Measurements from ENCODE around the gene YKT6.
"Not testable (repeated sequence)": the region's sequence is repeated elsewhere in the genome, so short reads cannot be mapped to it uniquely, and the experiment has no call there.

YKT6 gene

DNA sequence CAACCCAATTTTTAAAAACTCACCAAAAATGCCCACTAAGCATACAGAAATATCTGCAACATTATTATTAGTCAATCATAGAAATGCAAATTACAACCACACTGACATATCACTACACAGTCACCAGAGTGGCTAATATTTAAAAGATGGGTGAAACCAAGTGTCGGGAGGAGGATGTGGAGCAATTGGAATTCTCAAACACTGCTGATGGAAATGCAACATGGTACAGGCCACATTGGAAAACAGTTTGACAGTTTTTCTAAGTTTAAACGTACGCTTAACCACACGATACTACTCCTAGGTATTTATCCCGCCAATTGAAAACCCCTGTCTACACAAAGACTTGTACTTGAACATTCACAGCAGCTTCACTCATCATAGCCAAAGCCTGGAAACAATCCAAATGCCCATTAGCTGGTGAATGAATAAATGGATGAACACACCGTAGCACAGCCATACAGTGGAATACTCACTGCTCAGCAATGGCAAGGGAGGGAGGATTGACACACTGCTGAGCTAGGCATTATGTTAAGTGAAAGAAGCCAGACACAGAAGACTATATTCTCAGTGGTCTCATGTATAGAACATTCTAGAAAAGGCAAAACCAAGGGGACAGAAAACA is 27.9 kb upstream of the YKT6 start:
- no peak for DNase-seq

DNA sequence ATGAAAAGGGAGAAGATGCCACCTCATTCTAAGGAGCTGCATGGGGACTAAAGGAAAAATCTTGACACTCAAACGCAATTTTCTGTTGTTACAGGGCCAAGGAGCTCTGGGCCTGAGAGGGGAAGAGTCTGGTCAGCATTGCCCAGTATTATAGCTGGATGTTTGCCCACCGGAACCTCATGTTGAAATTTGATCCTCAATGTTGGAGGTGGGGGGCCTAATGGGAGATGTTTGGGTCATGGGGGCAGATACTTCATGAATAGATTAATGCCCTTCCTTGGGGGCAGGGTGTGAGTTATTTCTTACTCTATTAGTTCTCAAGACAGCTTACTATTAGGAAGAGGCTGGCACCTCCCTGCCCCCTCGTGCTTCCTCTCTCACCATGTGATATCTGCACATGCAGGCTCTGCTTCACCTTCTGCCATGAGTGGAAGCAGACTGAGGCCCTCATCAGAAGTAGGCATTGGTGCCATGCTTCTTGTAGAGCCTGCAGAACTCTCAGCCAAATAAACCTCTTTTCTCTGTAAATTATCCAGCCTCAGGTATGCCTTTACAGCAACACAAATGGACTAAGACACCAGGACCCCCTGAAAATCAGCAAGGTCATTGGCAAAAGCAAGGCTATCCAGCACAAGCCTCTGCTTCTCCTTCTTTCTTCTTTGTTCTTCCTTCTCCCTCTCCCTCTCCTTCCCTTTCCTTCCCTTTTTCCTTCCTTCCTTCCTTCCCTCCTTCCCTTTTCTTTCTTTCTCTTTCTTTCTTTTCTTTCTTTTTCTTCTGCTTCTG is 26.7 kb upstream of the YKT6 start:
- no peak for DNase-seq

DNA sequence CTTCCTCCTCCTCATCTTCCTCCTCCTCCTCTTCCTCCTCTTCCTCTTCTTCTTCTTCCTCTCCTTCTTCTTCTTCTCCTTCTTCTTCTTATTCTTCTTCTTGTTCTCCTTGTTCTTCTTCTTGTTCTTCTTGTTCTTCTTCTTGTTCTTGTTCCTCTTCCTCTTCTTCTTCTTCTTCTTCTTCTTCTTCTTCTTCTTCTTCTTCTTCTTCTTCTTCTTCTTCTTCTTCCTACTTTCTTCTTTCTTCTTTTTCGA is 26.2 kb upstream of the YKT6 start:
- DNase-seq: not testable (repeated sequence)

DNA sequence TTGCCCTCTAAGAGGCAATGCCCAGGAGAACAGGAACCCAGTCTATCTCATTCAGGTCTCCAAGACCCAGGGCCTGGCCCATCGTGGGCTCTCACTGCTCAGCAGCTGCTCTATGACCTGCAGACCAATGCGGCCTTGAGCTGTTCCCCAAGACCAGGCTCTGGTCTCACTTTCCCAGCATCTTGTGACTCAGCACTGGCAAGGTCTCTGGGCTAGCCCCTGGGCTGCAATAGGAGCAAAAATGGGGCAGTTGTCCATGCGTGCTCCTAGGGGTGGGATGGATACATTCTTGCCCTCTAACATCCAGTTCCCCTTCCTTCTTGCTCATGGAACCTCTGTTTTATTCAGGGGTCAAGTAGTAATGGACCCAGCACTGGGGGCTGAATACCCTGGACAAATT is 25.0 kb upstream of the YKT6 start:
- DNase-seq: no peak

DNA sequence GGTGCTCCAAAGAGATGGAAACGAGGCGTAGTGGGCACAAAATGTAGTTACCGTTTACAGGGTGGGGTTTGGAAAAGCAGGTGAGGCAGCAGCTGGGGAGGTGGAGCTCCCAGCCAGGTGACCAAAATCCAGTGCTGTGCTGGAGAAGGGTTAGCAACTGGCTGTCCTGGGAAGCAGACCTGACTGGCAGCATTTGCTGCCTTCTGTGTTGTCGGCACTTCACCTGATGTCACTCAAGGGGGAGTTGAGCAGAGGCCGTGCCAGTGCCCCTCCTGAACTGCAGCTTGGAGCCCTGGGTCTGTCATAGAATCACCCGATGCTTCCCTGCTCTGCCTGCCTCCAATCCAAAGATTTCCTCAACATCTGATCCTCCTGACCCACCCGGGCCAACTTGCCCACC is 24.3 kb upstream of the YKT6 start:
- no peak for DNase-seq

DNA sequence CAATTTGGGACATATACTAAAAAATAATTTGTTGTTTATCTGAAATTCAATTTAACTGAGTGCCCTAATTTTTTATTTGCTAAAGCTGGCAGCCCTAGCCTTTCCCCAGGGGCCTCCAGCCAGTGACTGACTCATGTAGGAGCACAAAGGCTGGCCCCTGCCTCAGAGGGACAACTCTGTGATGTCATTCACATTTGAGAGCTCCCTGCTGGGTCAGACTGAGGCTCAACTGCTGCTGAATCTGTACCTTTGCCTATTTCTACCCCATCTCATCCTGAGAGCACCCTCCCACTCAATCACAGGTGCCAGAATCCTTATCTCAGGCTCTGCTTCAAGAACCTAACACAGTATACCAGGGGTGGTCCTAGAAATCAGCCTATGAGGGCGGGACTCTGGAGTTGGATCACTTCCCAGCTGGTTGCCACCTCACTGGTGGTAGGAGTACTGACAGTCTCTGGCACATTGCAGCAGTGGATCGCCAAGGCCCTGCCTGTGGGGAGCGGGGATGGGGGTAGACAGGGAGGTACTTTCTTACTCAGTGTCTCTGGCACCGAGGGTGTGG is 23.1 kb upstream of the YKT6 start:
- DNase-seq: no peak

DNA sequence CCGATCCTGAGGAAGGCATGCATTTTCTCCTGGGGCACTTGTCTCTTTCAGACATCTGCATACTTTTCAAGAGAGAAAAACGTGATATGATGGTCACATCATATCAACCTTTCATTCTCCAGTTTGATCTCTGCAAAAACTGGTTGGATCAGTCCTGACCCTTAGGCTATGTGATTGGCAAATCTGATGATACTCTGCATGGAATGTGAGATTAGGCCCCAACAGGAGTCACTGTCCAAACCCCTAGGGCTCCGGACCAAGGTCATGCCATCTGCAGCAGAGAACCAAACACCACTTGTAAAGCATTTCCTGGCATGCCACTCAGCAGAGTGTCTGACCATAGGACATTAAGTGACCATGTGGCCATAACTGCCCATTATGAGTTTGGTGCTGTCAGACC is 20.1 kb upstream of the YKT6 start:
- no peak for DNase-seq

DNA sequence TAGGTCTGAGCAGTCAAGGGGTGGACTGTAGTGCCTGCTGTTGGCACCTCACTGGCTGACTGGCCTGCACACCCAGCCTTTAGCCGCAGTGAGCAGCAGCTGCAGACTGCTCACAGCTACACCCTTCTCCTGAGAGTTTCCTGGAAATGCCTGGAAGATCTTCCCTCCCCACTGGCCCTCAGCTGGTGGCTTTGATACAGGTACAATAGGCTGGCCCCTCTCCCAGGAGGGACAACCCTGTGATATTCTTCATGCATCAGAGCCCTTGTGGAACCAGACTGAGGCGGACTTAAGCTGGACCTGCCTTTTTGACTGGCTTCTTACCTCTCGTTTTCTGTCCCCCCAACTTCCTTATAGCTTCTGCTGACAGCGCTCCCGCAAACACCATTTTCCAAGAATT is 18.0 kb upstream of the YKT6 start:
- no peak for DNase-seq

DNA sequence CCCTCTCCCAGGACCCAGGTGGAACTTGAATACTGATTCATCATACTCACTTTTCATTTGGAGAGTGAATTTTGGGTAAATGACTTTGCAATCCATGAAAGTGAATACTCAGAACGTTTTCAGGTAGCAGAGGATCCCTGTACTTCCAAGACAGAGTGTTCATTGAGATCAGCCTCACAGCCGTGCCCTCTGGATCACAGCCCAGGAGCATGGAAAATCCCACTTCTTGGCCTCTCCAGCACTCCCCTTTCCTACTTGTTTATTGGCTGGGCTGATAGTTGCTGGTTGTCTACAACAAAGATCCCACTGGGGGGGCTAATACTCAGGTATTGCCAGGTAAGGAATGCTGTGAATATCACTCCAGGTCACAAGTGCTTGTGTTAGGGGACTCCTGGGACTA is 17.4 kb upstream of the YKT6 start:
- no peak for DNase-seq

DNA sequence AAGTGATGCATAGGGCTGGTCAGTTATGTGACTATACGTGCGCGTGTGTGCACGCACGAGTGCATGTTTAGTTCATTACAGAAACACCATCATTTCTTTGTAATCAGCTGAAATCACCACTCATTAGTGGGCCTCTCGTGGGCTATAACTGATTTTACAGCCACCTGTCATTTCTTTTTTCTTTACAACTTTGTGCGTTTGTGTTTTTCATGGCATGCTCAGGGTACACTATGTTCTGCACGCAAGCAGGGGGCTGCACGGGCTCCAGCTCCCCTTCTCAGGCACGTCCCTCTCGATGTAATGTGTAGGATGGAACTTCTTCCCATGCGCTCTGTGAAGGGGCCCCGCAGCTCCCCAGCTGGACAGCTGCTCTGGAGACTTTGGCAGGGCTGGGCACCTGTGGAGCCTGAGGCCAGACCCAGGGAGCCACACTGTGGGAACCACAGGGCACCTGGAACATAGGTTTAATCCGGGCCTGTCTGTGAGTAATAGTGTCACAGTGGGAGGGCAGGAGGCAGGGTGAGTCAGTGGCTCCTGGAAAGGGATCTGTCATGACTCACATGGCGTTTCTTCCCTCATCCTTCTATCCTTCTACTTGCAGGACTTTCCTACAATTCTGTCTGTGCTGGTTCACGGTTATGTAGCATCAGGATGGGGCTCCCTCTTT is 16.4 kb upstream of the YKT6 start:
- DNase-seq: no peak

DNA sequence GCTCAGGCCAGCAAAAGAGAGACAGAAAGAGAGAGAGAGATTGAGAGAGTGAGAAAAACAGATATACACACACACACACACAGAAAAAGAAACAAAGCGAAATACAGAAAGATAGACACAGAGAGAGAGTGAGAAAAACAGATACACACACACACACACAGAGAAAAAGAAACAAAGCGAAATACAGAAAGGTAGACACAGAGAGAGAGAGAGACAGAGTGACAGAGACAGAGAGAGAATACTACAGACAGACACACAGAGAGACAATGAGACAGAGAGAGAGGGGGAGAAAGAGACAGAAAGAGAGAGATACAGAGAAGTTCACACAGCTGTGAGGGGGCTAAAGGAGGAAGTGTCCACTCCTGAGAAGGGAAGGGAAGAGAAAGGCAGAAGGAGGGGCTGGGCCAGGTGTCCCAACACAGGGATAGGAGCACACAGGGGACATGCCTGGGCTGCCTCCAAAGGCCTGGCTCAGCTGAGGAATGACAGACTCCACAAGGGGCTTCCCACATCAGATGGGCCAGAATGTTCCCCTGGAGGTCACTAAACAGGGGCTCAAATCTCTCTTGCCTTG is 15.8 kb upstream of the YKT6 start:
- no peak for DNase-seq

DNA sequence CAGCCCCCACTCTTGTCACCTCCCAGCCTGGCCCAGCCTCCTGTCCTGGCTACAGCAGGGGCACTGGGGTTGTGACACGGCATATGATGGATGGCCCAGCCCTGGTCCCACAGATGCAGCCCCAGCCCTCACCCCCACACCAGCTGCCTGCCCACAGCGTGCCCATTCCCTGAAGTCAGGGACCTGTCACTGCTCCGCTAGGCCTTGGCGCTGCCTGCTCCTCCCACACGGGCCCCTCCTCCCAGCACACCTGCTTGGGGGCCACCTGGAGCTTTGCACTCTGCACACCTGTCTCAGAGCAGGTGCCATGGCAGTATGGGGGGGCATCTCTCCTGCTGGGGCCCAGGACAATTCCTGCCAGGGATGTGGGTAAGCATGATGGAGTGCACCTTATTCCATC is 15.0 kb upstream of the YKT6 start:
- DNase-seq: no peak

DNA sequence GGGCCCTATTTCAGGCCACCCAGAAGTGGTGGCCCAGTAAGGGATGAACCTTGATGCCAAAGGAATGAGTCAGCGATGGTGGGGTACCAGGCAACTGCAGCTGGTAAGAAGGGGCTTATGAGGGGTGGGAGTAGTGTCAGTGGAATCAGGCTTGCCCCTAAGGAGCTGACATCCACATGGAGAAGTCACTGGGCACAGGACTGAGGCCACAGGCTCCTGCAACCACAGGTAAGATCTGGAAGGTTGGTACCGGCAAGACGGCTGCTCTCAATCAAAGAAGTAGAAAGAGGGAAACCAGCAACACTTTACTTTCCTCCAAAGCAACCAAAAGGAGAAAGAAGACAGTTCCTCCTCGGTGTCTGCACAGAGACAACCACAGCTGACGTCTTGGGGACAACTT is 14.0 kb upstream of the YKT6 start:
- no peak for DNase-seq

DNA sequence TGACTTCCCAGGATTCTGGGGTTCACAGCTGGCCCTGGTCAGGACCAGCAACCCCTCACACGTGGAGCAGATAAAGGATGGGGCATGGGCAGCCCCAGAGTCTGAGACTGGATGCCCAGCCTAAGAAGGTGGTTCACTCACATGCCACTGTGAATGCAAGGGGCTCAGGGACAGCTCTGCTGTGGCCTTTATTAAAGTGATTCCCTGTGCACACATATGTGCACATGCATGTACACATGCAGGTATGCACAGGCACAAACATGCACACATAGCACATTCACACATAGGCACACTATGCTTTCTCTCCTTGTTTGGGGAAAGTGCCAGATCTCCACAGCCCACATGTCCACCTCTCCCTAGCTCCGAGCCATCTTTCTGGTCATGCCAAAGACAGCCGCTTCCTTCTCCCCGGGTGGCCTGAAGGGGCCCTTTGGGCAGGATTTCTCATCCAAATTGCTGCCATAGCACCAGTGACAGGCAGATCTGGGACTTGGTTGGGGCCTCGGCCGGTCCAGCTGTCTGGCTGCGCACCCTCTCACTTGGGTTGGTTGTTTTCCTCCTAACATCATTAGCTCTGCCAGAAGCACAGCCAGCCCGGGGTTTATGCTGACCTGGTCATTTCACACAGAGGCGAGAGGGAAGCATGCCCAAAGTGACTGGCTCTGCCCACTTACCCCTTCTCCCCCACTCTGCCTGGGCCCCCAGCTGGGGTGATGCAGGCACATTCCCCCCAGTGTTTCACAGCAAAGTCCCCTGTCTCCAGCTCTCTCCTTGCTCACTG is 13.0 kb upstream of the YKT6 start:
- no peak for DNase-seq

DNA sequence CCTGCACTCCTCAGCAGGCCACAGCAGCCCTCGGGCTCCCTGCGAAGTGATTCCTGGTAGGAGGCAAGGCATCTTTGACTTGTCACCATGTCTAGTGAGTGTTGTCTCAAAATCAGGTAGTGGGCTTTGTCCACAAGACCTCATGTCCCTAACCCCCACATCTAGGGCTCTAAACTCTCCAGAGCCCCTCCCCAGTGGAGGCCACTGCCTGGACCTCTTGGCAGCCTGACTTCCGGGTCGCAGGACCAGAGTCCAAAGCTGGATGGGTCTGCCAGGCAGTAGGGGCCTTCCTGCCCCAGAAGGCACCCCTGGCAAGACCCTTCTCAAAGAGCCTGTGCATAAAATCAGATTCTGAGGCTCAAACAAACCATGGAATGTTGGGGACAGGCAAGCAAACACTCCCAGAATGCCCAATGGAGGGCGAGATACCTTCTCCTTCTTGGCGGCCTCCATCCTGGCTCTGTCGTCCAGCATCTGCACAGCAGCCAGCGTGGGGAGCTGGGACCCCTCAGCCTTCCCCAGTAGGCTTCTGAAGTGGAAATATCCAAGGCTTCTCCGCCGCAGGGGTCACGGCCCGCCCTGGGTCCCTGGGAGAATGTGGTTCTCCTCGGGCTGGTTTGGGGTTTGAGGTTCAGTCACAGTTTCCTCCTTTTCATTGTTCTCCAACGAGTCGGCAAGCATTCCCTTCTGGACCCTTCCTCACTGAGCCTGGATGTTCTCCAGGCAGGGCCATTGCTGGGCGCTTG is 12.1 kb upstream of the YKT6 start:
- no peak for DNase-seq

DNA sequence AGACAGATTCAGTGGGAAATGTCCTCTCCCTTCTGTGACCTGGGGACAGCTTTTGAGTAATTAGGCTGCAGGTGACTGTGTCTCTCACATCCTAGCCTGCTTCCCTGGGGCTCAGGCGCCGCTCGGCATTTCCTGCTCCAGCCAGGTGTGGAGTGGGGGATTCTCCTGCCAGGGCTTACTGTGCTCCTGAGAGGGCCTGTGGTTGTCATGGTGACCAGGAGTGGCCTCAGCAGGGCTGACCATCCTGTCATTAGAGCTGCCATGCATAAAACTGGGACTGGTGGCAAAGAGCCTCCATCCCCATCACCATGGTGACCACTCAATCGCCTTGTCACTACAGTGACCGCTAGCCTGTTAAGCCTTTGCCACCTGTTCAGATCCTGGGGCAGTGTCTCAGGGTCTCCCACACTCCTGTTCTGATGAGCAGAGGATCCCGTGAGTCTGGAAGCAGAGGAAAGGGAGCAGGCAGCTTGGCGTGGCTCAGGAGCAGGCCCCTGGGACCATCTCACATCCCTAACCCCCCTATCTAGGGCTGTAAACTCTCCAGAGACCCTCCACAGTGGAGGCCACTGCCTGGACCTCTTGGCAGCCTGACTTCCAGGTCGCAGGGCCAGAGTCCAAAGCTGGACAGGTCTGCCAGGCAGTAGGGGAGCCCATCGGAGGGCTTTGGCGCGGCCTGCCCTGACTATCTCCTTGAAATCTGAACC is 11.3 kb upstream of the YKT6 start, which contains the start of gene GCK:
Gene GCK, minus strand, starts transcription at position 154 of the 707 bp plus-strand sequence. CDS start 486 bp downstream, outside the sequence.
- peak; percentile 27 for DNase-seq

DNA sequence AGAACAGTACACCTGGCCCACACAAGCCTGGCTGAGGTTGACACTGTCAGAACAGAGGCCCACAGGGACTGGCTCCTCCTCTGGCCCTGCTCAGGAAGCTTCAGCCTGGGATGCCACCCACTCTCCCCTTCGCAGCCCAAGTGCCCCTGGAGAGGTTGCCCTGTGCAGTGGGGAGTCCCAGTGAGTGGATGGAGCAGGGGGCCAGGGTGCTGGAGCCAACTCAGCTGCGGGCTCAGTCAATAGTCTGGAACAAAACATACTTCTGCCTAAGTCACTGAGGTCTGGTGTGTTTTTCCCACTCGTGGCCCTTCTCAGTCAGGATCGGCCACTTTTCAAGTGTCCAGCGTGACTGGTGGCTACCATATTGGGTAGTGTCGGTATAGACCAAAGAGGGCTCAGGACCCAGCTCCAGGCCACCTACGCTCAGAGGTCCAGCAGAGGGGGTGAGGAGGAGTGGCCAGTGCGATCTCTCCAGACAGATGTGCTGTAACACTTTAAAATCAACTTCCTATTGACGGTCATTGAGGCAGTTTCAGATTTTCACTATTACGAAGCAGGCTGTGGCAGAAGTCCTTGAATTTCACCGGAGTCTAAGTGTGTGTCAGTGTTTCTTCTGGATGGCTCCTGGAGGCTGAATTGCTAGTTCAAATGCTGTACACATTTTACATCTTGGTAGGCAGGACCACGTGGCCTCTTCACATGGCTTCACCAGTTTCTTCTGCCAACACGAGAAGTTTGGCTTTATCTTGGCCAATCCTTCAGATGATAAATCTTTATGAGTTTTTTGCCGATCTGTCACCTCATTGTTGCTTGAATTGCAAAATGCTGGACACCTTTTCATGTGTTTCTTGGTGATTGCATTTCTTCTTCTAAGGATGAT is 10.5 kb upstream of the YKT6 start:
- DNase-seq: no peak

DNA sequence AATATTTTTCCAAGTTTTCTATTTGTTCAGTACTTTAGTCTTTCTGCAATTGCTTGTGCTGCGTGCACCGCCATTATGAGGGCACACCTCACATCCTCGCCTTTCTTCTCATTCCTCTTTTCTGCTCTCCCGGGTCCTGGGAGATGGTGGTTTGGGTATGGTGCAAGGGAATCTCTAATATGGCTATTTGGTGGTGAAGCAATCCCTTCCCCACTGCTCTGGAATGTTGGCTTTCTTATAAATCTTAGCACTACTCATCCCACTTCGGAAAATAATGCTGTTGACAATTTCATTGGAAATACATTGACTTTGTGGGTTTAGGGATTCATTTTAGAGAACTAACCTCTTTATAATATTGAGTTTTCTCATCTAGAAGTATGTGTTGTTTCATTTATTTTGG is 9.6 kb upstream of the YKT6 start:
- DNase-seq: no peak

DNA sequence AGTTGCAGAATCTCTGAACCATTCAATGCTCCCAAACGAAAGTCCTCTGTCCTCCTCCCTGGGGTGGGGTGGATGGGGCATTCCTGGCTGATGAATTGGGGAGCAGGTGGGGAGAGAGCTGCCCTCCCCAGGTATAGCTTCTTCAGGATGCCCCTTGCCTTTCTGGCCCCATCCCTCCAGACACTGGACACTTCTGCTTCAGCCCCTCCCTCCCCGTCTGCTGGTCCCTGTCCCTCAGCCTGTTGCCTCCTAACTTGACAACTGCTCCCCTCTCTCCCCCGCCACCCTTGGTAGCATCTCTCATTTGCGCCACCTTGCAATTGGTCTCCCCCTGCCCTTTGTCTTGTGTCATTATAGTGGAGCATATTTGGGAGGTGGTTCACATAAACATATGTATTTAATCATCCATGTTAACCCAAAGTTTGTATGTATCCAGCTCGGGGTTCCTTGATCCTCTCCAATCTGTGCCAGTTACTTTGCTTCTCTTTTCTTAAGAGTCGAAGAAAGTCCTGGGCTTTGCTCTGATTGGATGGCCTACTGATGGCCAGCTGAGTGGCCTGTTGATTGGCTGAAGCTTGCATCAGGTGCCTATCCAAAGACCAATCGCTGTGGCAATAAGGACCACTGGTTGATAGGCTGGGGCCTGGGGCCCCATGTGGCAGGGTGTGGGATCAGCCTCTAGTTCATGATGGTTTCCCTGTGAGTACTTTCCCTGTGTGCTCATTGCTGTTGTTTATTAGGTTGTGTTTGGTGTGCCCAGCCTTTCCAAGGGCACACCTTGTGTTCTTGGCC is 7.6 kb upstream of the YKT6 start:
- DNase-seq: no peak

DNA sequence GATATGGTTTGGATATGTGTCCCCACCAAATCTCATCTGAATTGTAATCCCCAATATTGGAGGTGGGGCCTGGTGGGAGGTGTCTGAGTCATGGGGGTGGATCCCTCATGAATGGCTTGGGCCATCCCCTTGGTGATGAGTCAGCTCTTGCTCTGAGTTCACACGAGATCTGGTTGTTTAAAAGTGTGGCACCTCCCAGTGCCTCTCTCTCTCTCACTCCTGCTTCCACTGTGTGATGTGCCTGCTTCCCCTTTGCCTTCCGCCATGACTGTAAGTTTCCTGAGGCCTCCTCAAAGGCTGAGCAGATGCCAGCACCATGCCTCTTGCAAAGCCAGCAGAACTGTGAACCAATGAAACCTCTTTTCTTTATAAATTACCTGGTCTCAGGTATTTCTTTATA is 6.7 kb upstream of the YKT6 start:
- no peak for DNase-seq

Measured in SHP77 treated with DMSO at 0.1 percent for 48 hours (cell line).